BE2C (cell line): Measurements from ENCODE around the gene AGAP1.

Experiments used
- DNase-seq: peaks from one replicate; pipeline ENCODE4 v3.0.0-alpha.2; 2020
- H3K27me3 ChIP-seq: fragments of 250-450 bp; sonication (Bioruptor Pico); 2 replicates; pipeline ENCODE4 v1.5.1; 2020; ENCODE audit warnings: mild to moderate bottlenecking
- H3K36me3 ChIP-seq: fragments of 250-450 bp; sonication (Bioruptor Pico); 2 replicates; pipeline ENCODE4 v1.5.1; 2020; ENCODE audit warnings: mild to moderate bottlenecking
- H3K4me1 ChIP-seq: fragments of 250-450 bp; sonication (Bioruptor Pico); 2 replicates; pipeline ENCODE4 v1.5.1; 2020
- H3K4me3 ChIP-seq: 2 replicates; pipeline ENCODE4 v1.5.1; 2011; ENCODE audit warnings: low read depth, low read length
- H3K9me3 ChIP-seq: fragments of 250-450 bp; sonication (Bioruptor Pico); 2 replicates; pipeline ENCODE4 v1.5.1; 2020
- TF ChIP-seq, protein P1 (sequence below): IDR thresholded peaks from 2 replicates; pipeline ENCODE4 v1.5.1; 2012; ENCODE audit warnings: mild to moderate bottlenecking, low read depth, low read length

Gene AGAP1

DNA sequence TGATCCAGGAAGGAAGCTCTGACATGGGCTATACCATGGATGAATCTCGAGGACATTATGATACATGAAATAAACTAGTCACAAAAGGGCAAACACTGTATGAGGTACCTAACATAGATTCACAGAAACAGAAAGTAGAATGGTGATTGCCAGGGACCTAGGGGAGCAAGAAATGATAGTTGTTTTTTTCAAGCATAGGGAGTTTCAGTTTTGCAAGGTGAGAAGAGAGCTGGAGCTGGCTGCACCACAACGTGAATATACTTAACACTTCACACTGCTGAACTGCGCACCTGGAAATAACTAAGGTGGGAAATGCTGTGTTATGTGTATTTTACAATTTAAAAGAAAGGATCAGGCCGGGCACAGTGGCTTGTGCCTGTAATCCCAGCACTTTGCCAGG is 13.2 kb upstream of the AGAP1 start:
- Histone ChIP-seq H3K36me3 (no peaks in the 10 kb centered on the region), H3K9me3 (no peaks in the 10 kb centered on the region; the same call in 1 of the 2 replicates), H3K4me3 (no peak overlapping the region), H3K27me3 (no peaks in the 10 kb centered on the region), H3K4me1 (no peaks in the 10 kb centered on the region; the same call in 1 of the 2 replicates)
- DNase-seq: no peak
- TF ChIP-seq, protein P1, sequence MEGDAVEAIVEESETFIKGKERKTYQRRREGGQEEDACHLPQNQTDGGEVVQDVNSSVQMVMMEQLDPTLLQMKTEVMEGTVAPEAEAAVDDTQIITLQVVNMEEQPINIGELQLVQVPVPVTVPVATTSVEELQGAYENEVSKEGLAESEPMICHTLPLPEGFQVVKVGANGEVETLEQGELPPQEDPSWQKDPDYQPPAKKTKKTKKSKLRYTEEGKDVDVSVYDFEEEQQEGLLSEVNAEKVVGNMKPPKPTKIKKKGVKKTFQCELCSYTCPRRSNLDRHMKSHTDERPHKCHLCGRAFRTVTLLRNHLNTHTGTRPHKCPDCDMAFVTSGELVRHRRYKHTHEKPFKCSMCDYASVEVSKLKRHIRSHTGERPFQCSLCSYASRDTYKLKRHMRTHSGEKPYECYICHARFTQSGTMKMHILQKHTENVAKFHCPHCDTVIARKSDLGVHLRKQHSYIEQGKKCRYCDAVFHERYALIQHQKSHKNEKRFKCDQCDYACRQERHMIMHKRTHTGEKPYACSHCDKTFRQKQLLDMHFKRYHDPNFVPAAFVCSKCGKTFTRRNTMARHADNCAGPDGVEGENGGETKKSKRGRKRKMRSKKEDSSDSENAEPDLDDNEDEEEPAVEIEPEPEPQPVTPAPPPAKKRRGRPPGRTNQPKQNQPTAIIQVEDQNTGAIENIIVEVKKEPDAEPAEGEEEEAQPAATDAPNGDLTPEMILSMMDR: no peak

DNA sequence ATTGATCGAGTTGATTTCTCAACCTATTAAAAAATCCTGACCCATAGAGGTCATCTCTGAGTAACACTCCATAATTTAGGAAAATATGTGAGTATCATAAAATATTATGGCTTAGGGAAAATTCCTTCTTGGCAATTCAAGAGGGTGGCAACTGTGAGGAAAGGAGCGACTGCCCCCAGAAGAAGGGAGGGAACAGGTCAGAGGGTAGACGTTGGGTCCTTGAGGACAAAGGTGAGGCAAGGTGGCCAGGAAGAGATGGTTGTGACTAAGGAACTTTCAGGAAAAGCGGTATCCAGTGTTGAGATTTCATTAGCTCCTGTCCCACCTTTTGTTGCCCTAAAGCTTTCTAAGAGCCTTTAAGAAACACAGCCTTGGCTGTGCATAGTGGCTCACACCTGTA is 10.5 kb upstream of the AGAP1 start:
- H3K4me3 ChIP-seq: no peak overlapping the region
- H3K4me1 ChIP-seq: no peaks in the 10 kb centered on the region; the same call in 1 of the 2 replicates
- H3K9me3 ChIP-seq: no peaks in the 10 kb centered on the region; the same call in 1 of the 2 replicates
- H3K36me3 ChIP-seq: no peaks in the 10 kb centered on the region
- no peak for DNase-seq
- H3K27me3 ChIP-seq: no peaks in the 10 kb centered on the region
- TF ChIP-seq, protein P1: no peak

DNA sequence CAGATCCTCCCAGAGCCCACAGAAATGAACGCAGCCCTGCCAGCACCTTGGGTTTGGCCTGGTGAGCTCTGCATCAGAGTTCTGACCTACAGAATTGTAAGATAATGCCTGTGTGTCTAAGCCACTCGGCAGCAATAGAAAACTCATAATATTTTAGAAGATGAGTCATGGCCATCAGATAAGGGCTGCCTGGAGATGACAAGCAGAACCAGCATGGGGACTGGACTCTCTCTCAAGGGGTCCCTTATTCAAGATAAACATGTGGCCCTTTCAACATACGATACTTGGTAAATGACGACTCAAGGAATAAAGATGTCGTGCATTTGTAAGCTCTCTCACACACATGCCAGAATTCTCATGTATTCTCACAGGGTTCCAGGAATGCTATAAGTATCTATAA is 8.5 kb upstream of the AGAP1 start:
- Histone ChIP-seq H3K4me3 (no peak overlapping the region), H3K36me3 (no peaks in the 10 kb centered on the region), H3K27me3 (no peaks in the 10 kb centered on the region), H3K9me3 (no peaks in the 10 kb centered on the region; the same call in 1 of the 2 replicates), H3K4me1 (no peaks in the 10 kb centered on the region; the same call in 1 of the 2 replicates)
- DNase-seq: no peak
- TF ChIP-seq, protein P1: no peak

DNA sequence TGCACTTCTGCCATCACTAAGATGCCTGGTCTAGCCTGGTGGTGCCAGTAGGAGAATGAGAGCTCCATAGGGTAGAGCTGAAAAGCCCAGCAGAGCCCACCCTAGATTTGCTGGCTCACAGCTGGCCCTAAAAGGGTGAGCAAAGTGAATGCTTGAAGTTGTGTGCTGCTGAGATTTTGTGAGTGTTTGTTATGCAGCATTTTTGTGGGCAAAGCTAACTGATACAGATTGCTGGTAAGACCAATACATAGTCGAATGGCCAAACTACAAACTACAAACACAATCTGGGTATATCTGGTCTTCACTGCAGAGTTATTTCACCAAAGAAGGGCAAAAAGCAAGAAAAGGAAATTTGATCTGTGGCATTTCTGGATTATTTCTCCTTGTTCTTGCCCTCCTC is 7.1 kb upstream of the AGAP1 start:
- no peaks in the 10 kb centered on the region for H3K9me3 ChIP-seq
- no peaks in the 10 kb centered on the region; the same call in 1 of the 2 replicates for H3K4me1 ChIP-seq
- TF ChIP-seq, protein P1: no peak
- no peak overlapping the region for H3K4me3 ChIP-seq
- no peak for DNase-seq
- no peaks in the 10 kb centered on the region for H3K27me3 ChIP-seq
- no peaks in the 10 kb centered on the region for H3K36me3 ChIP-seq

DNA sequence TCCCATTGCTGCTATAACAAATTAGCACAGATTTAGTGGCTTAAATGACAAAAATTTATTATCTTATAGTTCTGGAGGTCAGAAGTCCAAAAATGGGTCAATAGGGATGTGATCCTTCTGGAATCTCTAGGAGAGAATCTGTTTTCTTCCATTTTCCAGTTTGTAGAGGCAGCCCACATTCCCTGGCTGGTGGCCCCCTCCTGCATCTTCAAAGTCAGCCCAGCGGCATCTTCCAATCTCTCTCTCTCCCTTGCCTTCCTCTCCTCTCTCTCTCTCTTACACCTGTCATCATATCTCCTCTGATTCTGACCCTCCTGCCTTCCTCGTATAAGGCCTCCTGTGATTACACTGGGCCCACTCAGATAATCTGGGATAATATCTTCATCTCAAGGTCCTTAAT is 3.9 kb upstream of the AGAP1 start:
- Histone ChIP-seq H3K36me3 (no peaks in the 10 kb centered on the region), H3K27me3 (no peaks in the 10 kb centered on the region), H3K4me1 (no peaks in the 10 kb centered on the region; the same call in 1 of the 2 replicates), H3K9me3 (no peaks in the 10 kb centered on the region), H3K4me3 (no peak overlapping the region)
- no peak for DNase-seq
- TF ChIP-seq, protein P1: no peak

DNA sequence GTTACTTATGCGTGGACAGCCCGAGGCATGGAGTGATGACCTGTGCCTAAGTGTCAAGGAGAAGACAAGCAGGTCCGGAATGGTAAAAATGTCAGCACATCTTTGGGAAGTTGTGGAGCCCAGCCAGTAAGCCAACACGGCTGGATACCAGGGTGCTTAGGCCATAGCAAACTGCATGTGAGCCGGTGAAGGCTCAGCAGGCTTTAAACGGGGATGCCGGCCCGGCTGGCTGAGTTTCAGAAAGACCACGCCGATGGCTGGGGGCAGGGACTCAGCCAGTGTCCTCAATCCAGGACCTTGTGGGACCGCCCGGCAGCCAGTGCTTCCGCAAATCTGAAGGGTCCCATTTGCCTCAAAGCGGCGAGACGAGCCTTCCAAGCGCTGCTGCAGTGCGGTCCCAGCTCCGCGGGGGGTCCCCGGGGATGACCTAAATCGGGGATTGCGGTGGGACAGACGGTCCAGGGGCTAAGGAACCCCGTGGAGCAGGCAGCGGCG is 946 bp upstream of the AGAP1 start:
- no peaks in the 10 kb centered on the region for H3K27me3 ChIP-seq
- no peaks in the 10 kb centered on the region for H3K9me3 ChIP-seq
- TF ChIP-seq, protein P1: no peak
- no peaks in the 10 kb centered on the region for H3K4me1 ChIP-seq
- no peaks in the 10 kb centered on the region for H3K36me3 ChIP-seq
- DNase-seq: no peak
- H3K4me3 ChIP-seq: peak overlapping the region; percentile 58
